Stimulated activated CD4-positive, alpha-beta T cell treated with anti-CD3 and anti-CD28 coated beads, Interleukin-2, amount 100 ng/mL, for 4 hours (primary cell): Measurements from ENCODE around the gene NR6A1.

Source experiments
- DNase-seq: peaks from one replicate; pipeline ENCODE4 v3.0.0-alpha.2; 2020; ENCODE audit warnings: low read depth

Gene NR6A1

DNA sequence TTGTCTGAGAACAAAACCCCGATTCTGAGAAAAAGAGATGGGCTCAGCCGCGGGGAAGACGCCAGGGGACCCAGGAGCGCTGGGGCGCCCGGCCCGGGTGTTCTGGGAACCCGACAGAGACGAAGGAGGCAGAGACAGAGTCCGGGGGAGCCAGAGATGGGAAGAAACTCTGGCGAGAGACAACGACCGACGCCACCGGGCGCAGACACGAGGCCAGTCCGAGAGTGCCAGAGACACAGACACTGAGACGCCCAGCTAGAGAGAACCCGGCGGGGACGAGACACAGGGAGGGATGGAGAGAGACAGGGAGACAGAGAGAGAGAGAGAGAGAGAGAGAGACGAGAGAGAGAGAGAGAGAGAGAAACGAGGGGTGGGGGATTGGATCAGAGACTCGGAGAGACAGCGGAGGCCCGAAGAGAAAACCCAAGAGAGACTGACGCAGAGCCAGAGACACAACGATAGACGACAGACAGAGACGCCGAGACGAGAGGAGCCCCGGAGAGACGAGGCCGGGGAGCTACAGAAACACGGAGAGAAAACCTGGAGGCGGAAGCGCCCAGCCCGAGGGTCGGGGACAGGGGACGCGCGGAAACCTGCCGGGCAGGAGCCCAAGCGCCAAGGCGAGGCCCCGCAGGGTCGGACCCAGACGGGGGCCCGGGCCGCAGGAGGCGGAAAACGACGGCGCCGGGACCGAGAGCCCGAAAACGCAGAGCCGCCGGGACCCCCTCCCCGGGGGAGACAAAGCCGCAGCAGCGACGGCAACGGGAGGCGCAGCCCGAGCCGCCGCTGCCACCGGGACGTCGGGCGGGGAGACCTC lies 267.2 kb downstream of the NR6A1 start:
- no peak for DNase-seq

DNA sequence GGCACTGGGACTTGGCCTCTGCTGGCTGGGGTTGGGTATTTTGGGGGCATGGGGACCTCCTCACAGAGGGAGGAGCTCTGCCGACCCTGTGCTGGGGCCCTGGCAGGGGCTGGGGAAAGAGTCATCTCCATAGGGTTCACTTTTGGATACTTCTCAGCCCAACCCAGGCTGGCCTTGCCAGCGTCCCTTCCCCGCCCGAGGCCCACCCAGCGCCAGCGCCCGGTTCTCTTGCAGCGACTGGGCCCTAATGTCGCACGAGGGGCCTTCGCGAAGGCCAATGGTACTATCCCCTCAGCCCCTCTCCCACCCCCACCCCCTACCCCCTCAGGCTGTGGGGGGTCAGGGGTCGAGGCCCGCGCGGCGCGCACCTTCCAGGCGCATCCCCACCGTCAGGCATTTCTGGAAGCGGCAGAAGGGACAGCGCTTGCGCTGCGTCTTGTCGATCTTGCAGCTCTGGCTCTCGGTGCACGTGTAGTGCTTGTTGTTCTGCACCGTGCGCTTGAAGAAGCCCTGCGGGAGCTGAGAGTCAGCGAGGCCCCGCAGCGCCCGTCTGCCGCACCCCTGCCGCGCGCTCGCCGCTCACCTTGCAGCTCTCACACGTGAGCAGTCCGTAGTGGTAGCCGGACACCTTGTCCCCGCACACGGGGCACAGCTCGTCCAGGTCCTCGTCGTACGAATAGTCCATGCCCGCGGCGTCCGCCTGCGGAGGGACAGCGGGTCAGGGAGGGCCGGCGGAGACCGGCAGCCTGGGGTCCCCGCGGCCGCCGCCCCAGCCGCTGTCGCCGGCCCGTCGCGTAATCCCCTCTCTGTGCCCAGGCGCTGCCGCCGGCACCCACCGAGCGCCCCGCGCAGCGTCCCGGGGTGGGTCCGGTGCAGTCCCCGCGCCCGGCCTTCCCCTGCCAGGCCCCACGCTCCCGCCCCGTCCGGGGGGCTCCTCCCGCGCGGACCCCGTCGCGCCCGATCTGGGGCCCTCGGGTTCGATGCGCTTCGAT lies 268.1 kb downstream of the NR6A1 start:
- DNase-seq: no peak

DNA sequence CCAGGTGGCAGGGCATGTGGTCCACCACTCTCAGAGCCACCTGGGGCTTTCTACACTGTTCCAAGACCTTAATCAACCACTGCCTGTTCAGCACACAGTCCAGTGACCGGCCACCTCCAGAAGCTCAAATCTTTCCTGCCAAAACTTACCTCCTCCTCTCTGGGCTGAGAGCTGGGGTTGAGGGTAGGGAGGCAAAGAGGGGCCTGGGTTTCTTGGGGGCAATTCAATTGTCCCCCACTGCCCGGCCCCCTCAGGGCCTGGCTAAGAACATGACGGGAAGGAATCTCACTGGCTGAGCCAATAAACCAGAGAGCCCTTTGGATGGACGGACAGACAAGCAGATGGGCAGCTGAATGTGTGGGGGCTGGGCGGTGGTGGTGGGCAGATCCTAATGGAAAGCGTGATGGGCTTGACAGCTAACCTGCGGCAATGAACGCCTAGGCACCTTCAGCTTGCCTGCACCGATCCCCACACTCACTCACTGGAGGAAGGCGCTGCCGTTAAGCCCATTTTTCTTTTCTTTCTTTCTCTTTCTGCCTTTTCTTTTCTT lies 269.3 kb downstream of the NR6A1 start:
- no peak for DNase-seq

DNA sequence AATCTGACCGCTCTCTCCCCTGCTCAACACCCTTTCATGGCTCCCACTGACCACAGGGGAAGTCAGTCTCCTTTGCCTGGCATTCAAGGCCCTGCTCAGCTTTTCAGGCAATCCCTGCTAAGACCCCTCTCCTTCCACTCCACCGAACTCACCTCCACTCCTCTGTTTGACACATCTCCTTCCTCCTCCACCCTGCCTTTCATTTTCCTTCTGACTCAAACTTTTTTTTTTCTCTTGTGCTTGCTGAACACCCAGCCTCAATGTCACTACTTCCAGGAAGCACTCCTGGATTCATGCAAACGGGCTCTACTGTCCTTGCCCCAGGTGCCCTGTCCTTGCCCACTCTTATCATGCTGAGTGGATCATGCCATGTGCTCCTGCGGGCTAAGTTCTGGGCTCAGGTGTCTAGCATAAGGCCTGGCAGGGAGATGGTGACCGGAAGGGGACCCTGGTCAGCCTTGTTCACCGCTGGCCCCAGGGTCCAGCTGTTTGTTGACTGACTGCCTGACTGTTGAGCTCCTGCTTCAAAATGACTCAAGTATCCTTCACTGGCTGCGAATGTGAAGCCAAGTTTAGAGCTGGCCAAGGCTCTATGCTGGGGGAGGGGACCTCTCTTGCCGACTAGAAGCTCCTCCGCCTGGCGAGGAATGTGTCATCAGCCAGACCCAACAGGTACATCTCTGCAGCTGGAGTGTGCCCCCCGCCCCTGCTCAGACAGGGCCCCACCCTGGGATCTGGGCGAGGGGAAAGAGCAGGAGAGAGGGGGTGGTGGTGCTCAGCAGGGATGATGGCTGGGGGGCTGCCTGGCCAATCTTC lies 270.1 kb downstream of the NR6A1 start:
- DNase-seq: no peak

DNA sequence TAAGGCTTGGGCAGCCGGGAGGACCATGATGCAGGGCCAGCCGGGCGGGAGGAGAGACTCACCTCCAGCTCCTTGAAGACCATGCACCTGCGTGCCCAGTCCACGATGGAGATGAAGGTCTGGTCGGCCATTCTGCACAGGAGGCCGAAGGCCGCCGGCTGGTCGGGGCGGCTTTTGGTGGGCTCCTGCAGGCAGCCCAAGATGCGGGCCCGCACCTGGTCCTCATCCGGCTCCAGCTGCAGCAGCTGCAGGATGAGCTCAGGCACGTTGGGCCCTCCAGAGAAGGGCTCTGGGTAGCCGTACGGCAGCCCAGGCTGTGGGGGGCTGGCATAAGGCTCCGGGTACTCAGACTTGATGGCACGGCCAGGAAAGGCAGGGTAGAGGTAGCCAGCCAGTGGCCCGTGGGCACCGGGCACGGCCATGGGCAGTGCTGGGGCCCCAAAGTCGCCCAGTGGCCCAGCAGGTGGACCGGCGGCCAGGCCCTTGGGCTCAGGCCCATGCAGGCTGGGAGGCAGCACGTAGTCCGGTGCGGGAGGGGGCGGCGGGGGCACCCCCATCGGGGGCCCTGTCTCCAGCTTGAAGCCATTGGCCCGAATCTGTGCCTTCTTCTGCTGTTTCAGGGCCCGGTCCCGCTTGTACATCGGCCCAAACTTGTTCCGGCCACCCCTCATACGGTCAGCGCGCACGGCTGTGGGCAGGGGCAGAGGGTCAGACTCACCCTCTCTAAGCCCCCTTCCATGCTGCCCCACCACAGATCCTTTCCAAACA lies 270.9 kb downstream of the NR6A1 start:
- no peak for DNase-seq

DNA sequence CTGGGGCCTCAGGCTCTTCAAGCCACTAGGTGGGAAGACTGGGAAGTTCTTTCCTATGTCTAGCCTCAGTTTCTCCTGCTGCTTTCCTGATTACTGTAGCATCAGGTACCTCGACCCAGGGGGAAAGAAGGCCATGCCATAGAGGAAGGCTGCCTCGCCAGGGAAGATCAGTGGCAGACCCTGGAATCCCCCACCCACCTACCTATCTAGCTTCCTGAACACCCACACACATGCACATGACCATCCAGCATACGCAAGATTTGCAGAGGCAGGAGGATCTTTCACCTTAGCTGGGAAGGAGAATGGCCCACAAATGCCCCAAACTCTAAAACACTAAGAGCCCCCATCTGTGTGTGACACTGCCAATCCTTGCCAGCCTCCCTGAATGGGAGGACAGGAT lies 271.9 kb downstream of the NR6A1 start:
- no peak for DNase-seq

DNA sequence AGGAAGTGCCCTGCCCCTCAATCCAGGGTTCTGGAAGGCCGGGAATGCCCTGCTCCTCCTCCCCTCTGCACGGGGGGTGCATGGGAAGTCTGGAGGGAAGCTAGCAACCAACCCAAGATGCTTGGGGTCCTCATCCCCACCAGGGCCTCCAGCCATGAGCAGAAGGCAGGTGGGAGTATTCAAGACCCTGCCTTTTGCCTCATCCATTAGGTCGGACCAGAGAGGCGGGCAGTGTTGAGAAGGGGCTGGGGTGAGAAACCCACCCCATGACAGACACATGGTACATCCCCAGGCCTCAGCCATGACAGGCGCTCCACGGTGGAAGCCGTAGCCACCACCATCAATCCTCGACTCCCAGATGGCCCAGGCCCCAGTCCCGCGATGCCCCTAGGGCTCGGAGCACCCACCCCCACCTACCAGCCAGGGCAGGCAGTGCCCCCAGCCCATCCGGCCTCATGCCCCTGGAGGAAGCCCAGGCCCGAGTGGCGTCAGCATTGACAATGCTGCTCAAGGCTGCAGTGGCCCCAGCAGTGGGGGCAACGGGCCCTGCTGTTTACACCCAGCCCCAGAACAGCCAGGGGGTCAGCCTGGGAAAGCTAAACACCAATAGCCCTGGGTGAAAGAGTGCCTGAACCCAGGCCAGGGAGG lies 272.5 kb downstream of the NR6A1 start:
- no peak for DNase-seq

DNA sequence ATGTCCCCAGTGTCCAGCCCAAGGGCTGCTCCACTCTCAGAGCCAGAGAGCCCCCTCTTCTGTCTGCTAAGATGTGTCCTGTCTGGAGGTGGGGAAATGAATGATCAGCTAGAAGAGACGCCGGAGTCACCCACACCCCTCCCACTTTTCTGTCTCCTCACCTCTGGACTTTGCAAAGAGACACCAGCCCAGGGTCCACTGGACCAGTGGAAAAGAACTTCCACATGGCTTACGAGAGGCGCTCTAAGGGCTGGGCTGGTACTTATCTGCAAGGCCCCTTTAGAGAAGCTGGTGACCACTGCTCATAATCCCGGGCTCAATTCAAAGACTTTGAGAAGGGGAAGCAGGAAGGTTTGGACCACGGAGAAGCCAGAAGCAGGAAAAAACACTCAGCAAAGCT lies 273.1 kb downstream of the NR6A1 start:
- no peak for DNase-seq

DNA sequence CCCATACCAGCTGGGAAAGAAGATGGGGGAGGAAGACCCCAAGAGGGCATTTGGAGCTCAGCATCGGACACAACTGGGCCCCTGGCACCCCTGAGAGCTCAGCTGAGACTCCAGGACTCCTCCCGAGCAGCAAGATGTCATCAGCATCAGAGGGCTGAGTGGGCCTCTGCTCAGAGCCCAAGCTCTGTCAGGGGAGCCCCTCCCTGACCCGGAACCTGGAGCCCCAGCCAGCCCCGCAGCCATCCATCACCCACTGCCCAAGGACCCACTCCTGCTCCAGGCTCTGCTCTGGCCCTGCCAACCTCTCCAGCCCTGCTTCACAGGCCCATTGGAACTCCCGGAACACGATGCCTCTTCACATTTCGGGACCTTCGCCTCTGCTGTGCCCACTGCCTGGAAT lies 273.7 kb downstream of the NR6A1 start:
- no peak for DNase-seq

DNA sequence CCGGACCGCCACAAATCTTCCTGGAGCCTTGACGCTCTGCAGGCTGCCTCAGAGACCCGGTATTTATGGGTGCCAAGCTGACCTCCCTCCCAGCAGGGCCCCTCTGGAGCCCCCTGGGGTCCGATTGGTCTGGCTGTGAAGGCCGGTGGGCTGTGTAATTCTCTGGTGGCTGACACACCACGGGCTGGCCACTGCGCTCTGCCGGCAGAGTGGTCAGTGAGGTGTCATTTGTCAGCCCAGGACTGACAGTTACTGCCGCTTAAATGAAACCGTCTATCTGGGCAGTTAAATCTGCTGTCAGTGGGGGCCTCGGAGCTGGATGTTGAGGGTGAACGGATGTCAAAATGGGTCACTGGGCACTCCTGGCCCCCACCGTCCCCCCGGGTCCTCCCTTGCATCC lies 274.6 kb downstream of the NR6A1 start:
- DNase-seq: no peak

DNA sequence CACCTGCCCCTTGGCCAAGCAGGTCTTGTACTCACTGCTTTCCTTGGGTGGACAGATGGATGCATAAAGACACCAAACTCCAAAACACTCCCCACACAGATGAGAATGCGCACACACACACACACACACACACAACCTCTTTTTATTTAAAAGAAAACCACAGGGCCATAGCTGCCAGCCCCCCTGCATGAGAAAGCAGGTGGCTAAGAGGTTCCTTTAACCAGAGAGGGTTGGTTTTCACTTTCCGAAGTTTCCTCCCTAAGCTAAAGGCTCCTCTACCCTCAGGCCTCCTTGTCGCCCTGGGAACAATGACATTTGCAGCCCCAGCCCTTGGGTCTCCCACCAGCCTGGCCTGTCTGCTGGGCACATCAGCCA lies 275.0 kb downstream of the NR6A1 start:
- no peak for DNase-seq

DNA sequence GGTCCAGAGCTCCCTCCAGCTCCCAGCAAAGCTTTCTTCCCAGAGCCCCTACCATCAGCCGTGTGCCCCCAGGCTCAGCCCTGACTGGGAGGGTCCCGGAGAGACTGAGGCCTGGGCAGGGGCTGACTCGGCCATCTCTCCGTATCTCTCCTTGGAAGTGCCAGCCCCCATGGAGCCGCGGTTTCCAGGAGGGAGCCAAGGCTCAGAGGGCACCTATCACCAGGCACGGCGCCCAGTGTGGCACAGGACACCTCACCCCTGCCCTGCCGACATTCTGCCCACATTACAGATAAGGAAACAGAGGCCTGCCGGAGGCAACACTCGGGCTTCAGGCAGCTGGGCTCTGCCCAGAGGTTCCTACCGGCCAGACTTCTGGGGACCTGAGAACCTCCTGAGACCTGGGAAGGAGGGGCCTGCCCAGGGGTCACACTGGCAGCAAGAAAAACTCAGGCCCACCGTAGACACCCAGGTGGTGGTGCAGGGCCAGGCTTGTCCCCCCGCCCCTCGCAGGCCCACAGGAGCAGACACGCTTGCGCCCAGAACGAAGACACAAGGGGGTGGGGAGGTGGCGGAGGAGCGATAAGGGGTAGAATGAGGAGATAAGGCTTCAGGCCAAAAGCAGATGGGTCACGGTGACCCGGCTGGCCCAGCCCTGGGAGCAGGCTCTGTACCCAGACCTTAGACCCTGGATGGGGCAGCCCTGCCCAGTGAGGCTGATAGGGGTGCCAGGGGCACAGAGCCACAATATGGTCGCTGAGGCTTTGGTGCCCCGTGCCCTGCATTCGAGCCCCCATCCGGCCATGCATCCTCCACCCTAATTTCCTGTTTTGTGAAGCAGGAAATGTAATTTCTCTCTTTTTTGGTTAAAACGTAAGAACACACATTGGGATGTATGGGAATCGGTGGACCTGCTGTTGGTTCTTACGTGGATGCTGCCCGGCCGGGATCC lies 275.7 kb downstream of the NR6A1 start:
- no peak for DNase-seq

DNA sequence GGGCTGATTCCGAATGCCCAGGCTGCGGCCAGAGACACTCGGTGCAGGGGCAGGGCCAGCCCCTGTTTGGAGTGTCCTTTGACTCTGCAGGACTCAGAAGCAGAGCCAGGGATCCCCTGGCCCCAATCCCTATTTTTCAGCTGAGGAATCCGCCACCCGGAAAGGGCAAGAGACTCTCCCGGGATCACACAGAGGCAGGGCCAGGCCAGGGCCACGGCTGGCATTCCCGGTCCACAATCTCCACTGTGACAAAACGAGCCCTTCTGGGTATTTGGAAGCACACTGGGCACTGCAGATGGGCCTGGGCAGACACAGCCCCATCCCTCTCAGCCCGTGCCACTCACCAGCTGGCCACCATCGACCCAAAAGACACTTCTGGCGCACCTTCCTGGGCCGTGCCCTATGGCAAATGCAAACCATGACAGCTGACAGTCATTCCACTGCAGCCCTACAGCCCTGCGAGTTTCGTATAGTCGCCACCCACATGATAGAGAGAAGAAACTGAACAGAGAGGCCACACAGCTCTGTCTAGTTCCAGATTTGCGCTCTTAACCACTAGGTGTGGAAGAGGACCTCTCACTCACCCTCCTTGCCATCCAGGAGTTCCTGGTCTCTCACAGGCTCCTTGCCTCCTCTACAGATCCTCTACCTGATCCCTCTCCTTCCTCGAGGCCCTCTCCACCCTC lies 277.2 kb downstream of the NR6A1 start:
- no peak for DNase-seq

DNA sequence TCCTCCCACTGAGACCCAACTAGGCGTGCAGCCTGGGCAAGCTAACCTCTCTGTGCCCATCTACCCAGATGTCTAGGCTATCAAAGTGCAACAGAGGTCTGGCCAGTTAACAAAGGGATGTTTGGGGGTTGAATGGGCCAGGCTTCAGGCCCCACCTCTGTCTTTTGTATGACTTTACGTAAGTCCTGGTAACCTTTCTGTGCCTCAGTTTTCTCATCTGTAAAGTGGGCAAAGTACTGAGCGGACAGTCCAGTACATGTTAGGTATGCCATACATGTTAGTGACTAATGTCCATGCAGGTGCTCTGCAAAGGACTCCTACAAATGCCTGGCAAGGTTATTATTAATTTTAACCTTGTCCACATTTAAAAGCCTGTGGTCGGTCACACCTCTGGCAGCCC lies 277.9 kb downstream of the NR6A1 start:
- DNase-seq: no peak

DNA sequence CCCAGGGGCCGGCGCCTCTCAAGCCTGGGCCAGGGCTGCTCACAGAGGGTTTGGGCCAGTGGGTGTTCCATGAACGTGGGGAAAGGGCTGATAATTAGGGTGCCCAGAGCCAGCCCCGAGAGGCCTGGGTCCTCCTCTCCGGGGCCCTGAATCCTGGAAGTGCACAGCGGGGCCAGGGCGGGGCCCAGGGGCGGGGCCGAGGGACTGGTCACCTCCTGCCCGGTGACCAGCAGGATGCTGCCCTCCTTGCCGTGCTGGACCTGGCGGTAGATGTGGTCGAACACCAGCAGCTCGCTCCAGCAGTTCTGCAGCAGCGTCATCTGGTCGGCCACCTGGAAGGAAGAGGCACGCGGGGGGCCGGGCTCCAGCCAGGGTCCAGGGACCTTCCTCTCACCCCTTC lies 278.3 kb downstream of the NR6A1 start:
- DNase-seq: no peak

DNA sequence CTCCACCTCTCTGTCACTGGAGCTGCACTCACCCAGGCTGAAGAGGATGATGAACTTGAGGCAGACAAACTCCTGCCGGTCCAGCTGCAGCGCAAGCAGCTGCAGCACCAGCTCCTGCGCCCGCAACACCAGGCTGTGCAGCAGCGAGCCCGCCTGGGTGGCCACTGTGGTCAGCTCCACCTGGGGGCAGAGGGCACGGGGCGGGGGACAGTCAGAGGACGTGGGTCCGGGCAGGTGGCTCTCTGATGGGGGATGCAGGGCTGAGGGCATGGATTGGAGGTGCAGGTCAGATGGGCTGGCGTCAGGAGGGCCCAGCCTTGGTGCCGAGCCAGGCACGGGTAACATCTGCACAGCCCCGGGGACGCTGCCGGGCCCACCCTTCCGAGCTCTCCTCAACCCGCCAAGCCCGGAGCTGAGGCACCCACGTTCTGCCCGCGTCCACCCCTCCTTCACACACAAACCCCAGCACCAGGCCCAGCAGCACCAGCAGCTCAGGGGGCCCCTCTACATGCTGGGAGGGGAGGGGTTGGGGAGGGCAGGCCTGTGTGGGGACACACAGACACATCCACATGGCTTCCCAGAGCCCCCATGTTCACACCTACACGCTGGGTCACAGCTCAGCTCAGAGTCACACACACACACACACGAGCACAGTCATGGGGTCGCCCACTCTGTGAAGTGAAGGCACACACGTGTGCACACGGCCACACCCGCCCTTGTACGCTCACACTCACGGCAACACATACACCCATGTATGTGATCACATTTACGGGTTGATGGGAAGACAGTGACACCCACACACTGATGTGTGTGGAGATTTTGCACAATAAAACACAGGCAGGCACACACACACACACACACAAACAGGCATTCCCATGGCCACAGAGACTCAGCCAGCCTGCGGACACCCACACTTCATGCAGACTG lies 279.8 kb downstream of the NR6A1 start:
- no peak for DNase-seq

DNA sequence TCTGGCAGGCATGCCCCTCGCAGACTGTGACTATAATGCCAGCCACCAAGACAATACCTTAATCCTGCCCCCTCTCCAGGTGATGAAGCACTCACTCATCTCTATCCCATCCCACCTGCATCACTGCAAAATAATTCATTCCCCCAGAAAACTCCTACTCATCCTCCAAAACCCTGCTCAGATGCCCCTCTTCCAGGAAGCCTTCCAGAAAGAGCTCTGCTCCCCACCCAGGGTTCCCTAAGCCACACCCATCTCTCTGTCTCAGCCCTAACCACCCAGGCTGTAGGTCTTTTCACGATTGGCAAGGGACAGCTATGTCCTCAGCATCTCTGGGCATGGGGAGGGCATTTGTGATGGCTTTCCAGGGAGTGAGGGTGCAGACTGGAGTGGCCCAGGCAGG lies 281.1 kb downstream of the NR6A1 start:
- no peak for DNase-seq

DNA sequence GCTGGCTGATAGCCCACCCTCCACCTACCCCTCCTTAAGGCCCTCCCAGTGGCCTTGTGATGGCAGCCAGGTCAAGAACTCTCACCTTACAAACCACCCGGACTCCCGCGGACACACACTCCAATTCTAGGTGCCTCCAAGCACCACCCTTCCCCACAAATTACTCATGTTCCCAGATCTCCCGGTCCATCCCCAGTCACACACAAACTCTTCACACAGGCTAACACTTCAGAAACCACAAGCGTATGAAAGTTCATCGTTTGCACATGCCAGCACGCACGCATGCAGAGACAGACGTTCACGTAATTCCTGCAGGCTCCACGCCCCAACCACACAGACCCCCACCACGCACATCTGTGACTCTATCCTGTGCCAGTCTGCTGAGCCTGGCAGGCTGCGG lies 281.9 kb downstream of the NR6A1 start:
- no peak for DNase-seq
